GM13977 (cell line): ENCODE data around the gene RPA3.

Source experiments
- DNase-seq: peaks from one replicate; pipeline ENCODE4 v3.0.0; 2012; ENCODE audit warnings: low spot score
- in situ Hi-C: fragments of 300-500 bp; cut with MboI; formaldehyde crosslinking; loops from one replicate; pipeline ENCODE4 v1.12.0; 2022; ENCODE audit warnings: low sequenced_read_pairs, low pct_unique_long_range_greater_than_20kb, mixed read lengths, inconsistent platforms; ENCODE audit not compliant: unreplicated experiment
- TF ChIP-seq, protein P1 (sequence below): IDR thresholded peaks from 2 replicates; pipeline ENCODE4 v1.5.1; 2012; ENCODE audit warnings: mild to moderate bottlenecking, control low read depth; ENCODE audit not compliant: insufficient read depth; ENCODE audit errors: extremely low read depth, missing control alignments

Gene RPA3

DNA sequence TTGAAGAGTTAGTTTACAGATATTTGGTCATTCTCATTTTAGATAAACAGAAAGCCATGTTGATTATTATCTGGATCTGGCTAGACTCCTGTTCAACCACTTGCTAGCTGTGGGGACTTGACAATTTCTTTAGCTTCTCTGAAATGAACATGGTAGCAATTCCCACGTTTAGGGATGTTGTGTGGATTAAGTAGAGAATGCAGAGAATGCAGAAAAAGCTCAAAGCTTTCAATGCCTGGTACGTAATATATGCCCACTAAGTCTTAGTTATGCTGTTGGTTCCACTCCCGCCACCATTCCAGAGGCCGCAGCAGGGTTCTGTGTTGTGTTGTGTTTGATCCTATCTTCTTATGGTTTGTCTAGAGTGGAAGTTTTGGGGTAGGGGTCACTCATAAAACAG, 39.2 kb upstream of the RPA3 start:
- TF ChIP-seq, protein P1, sequence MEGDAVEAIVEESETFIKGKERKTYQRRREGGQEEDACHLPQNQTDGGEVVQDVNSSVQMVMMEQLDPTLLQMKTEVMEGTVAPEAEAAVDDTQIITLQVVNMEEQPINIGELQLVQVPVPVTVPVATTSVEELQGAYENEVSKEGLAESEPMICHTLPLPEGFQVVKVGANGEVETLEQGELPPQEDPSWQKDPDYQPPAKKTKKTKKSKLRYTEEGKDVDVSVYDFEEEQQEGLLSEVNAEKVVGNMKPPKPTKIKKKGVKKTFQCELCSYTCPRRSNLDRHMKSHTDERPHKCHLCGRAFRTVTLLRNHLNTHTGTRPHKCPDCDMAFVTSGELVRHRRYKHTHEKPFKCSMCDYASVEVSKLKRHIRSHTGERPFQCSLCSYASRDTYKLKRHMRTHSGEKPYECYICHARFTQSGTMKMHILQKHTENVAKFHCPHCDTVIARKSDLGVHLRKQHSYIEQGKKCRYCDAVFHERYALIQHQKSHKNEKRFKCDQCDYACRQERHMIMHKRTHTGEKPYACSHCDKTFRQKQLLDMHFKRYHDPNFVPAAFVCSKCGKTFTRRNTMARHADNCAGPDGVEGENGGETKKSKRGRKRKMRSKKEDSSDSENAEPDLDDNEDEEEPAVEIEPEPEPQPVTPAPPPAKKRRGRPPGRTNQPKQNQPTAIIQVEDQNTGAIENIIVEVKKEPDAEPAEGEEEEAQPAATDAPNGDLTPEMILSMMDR, result no peak
- no peak for DNase-seq
- in situ Hi-C loops, result no loop called here

DNA sequence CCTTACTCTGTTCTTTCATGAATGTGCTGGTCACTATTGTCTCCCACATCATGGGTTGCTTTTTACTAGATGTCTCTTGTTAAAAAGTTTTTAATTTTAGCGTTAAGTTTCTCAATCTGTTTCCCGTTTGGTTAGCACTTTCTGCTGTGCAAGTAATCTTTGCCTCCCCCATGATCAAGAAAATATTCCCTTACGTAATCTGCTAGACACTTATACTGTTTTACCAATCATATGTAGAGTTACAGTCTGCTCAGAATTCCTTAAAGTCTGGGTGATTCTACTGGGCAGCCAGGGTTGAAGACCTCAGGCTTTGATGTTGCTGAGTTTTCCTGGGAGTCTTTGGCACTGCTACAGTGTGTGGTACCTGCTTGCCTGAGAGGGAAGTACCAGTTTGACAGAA, 38.2 kb upstream of the RPA3 start:
- DNase-seq, result no peak
- in situ Hi-C loops, result no loop called here
- TF ChIP-seq, protein P1, result no peak

DNA sequence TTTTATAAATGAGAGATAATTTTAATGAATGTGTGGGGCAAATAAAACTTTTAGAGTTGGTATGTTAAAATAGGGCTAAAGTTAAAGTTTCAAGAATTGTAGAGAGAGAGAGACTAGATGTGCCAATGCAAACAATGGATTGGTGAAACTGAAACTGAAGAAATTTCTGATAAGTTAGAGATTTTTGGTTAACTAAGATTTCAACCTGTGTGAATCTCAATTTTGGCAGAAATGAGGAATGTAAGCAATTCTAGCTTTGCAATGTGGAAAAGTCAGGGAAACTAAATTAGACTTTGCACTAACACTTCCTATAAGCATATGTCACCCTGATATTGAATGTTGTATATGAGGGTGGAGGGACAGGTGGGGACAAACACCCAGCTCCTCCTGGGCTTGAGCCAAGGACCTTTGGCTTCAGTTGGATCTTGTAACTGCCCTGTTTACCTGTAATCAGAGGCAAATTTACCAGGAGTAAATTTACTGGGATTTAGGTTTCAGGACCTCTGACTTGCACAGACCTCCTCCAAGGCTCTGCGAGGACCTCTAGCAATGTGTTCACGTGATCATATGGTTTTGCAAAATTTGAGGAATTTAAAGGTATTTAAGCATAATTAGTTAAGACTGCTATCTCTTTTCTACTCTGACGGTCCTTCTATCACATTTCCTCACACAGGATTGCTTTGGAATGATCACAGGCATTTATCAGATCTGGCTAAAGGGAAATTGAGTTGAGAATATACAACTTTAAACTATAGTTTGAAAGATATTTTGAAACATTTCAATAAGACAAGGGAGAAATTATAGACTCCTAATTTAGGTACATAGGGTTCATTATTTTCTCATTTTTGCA, 33.1 kb upstream of the RPA3 start:
- TF ChIP-seq, protein P1, result no peak
- DNase-seq, result no peak
- in situ Hi-C loops, result no loop called here

DNA sequence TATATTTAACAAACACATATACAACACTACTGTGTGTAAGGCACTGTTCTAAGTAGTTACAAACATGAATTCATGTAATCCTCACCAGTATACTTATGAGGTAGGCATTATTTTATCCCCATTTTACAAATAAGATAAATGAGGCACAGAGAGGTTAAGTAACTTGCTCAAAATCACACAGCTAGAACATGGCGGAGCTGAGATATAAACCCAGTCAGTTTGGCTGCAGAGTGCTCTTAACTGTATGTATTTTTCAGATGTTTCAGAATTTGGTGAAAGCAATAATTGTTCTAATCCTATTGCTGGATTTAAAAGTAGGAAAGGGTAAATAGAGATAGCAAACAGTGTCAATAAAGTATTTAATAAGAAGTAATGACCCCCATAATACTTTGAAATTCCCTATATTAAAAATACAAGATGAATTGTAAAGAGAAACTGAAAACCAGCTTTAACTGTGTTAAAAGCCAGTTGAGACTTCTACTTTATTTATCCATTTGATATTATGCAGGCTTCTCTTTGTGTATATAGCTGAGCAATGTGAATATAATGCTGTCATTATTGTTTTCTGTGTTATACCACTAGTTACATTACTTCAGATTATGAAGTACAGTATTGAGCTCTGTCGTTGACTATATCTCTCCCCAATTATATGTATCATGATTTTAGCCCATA, 32.3 kb upstream of the RPA3 start:
- TF ChIP-seq, protein P1, result no peak
- DNase-seq, result no peak
- in situ Hi-C loops, result no loop called here

DNA sequence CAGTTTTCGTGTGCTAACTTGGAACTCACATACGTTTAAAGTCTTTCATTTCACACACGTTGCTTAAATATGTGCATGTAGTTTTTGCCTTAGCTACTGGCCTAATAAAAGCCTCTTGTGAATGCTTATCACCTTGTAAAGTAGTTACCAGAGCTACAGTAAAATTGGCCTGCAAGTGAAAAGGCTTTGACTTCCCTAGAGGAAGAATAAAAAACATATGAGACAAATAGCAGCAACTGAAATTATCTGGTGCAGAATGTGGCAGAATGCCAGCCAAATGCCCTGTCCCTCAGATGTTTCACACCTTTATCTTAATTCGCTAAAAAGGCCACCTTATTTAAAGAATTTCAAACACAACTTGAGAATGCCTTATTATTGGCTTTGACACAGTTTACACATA, 28.1 kb upstream of the RPA3 start:
- TF ChIP-seq, protein P1, result no peak
- in situ Hi-C loops, result no loop called here
- no peak for DNase-seq

DNA sequence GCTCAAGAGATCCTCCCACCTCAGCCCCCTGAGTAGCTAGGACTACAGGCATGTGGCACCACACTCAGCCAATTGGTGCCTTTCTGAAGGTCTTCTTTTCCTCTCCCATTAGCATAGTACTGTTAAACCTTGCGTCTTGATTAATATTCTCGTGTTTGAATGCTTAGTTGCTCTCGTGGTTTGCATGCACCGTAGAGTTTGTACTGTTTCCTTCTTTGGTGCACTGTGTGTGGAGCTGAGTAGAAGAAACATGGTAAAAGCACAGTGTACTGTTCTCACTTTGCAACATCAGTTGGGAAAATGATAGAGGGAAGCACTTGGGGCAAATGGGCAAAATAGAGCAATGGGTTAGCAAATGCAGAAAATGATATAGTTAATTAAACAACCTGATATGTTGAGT, 27.6 kb upstream of the RPA3 start:
- DNase-seq, result no peak
- in situ Hi-C loops, result no loop called here
- TF ChIP-seq, protein P1, result no peak
